Measurements from ENCODE around the gene PTPRD. TPM values are rescaled to one million over a fixed set of nuclear protein-coding genes. Genes with fewer than 3 reads are reported as not detected.

The PTPRD gene
- total RNA-seq, 1 experiment from 2014 or later, result not detected

DNA sequence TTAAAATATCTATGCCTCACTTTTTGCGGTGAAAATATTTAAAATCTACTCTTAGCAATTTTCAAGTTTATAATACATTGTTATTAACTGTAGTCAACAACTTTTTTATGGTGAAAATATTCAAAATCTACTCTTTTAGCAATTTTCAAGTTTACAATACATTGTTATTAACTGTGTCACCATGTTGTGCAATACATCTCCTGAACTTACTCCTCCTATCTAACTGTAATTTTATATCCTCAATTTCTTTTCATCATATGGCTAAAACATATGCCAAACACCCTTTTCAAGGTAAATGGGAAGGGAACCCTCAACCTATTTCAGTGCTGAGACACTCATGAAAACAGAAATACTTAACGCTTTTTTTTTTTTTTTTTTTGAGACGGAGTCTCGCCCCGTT is 1830.6 kb downstream of the PTPRD start:
- no peaks in the 10 kb centered on the region for H3K36me3 Mint-ChIP-seq (ENCODE audit: insufficient read depth, unreplicated experiment)
- ChIA-PET CTCF (no interaction called here), POLR2A (no interaction called here)
- no TSS peak for BruUV-seq (replicated peaks)
- no peak for DNase-seq (ENCODE audit: unreplicated experiment)
- H3K27me3 Mint-ChIP-seq (ENCODE audit: insufficient read depth, unreplicated experiment), result no peaks in the 10 kb centered on the region
- intact Hi-C loops (cut with micrococcal nuclease), result no loop called here
- no peaks in the 10 kb centered on the region for H3K9me3 Mint-ChIP-seq (ENCODE audit: unreplicated experiment)
- H3K27ac Mint-ChIP-seq (ENCODE audit: low read depth, unreplicated experiment), result no peak overlapping the region
- no peak overlapping the region for H3K4me3 Mint-ChIP-seq (ENCODE audit: unreplicated experiment)
- TF ChIP-seq, protein P1, sequence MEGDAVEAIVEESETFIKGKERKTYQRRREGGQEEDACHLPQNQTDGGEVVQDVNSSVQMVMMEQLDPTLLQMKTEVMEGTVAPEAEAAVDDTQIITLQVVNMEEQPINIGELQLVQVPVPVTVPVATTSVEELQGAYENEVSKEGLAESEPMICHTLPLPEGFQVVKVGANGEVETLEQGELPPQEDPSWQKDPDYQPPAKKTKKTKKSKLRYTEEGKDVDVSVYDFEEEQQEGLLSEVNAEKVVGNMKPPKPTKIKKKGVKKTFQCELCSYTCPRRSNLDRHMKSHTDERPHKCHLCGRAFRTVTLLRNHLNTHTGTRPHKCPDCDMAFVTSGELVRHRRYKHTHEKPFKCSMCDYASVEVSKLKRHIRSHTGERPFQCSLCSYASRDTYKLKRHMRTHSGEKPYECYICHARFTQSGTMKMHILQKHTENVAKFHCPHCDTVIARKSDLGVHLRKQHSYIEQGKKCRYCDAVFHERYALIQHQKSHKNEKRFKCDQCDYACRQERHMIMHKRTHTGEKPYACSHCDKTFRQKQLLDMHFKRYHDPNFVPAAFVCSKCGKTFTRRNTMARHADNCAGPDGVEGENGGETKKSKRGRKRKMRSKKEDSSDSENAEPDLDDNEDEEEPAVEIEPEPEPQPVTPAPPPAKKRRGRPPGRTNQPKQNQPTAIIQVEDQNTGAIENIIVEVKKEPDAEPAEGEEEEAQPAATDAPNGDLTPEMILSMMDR (IDR thresholded peaks at IDR 0.05; ENCODE audit: unreplicated experiment), result no peak
- peaks cover 5% of the 10 kb centered on the region for H3K4me1 Mint-ChIP-seq (ENCODE audit: insufficient read depth, unreplicated experiment)

DNA sequence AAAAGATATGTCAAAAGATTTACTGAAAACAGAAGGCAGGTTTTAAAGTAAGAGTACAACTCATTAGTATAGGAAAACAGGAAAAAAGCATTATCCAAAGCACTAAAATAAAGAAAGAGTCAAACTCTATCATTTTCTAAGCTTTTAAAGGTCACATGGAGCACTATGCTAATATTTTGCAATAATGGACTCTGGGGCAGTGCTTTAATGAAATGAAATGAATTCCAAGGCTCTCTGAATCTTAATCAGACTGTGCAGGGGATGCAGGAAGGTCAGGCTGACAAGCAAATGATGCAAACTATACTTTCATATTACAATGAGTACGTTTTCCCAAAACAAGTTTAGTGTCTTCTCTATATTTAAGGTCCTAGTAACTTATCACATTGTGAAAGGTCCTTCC is 1831.3 kb downstream of the PTPRD start:
- H3K9me3 Mint-ChIP-seq (ENCODE audit: unreplicated experiment), result no peaks in the 10 kb centered on the region
- no peak overlapping the region for H3K4me3 Mint-ChIP-seq (ENCODE audit: unreplicated experiment)
- CTCF ChIA-PET, result no interaction called here
- POLR2A ChIA-PET, result interaction anchor here (1.1 kb wide), 1 partner anchor 20 kb away, joined by 3 read pairs; no protein-coding TSS in a partner anchor
- no peak overlapping the region for H3K27ac Mint-ChIP-seq (ENCODE audit: low read depth, unreplicated experiment)
- TF ChIP-seq, protein P1 (IDR thresholded peaks at IDR 0.05; ENCODE audit: unreplicated experiment), result no peak
- BruUV-seq (replicated peaks), result no TSS peak
- no peaks in the 10 kb centered on the region for H3K27me3 Mint-ChIP-seq (ENCODE audit: insufficient read depth, unreplicated experiment)
- peaks cover 5% of the 10 kb centered on the region for H3K4me1 Mint-ChIP-seq (ENCODE audit: insufficient read depth, unreplicated experiment)
- intact Hi-C loops (cut with micrococcal nuclease), result no loop called here
- no peaks in the 10 kb centered on the region for H3K36me3 Mint-ChIP-seq (ENCODE audit: insufficient read depth, unreplicated experiment)
- DNase-seq (ENCODE audit: unreplicated experiment), result no peak

DNA sequence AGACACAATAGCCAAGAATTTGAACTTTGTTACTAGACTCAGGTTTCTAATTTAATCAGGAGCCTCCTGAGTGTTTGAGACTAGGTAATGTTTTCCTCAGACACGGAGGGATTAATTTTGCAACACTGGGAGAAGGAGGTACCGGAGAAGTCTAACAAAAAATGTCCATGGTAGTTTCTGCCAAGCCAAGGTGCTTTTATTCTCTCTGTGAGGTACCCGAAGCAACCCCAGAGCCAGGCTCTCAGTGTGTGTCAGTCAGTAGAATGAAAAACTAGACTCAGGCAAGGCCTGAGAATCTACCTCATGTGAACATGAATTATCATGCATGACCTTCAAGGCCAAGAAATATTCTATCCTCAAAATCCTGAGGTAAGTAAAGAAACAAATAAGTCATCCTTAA is 1832.4 kb downstream of the PTPRD start:
- H3K27ac Mint-ChIP-seq (ENCODE audit: low read depth, unreplicated experiment), result no peak overlapping the region
- TF ChIP-seq, protein P1 (IDR thresholded peaks at IDR 0.05; ENCODE audit: unreplicated experiment), result no peak
- no peaks in the 10 kb centered on the region for H3K36me3 Mint-ChIP-seq (ENCODE audit: insufficient read depth, unreplicated experiment)
- ChIA-PET POLR2A (interaction anchor here (1.1 kb wide), 1 partner anchor 21 kb away, joined by 3 read pairs; no protein-coding TSS in a partner anchor), CTCF (no interaction called here)
- no peaks in the 10 kb centered on the region for H3K27me3 Mint-ChIP-seq (ENCODE audit: insufficient read depth, unreplicated experiment)
- no peak for DNase-seq (ENCODE audit: unreplicated experiment)
- no peaks in the 10 kb centered on the region for H3K9me3 Mint-ChIP-seq (ENCODE audit: unreplicated experiment)
- H3K4me1 Mint-ChIP-seq (ENCODE audit: insufficient read depth, unreplicated experiment), result peaks cover 5% of the 10 kb centered on the region
- H3K4me3 Mint-ChIP-seq (ENCODE audit: unreplicated experiment), result no peak overlapping the region
- intact Hi-C loops (cut with micrococcal nuclease), result no loop called here
- no TSS peak for BruUV-seq (replicated peaks)

DNA sequence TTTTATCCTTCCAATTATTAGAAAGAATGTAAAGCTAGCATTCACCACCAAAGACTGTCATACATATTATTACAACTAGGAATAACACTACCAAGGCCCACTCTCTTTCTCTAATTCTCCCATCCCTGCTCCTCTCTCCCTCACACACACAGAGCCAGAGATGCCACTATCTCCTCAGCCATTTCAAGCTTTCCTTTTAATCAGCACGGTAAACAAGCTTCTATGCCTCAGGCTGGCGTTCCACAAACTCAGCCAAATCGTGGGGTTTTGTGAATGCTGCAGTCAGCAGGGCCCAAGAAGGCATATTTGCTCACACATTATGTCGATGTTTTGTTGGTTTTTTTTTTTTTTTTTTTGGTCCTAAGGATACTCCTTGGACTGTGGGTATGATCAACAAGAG is 1833.3 kb downstream of the PTPRD start:
- Mint-ChIP-seq H3K27me3 (ENCODE audit: insufficient read depth, unreplicated experiment) (no peaks in the 10 kb centered on the region), H3K9me3 (ENCODE audit: unreplicated experiment) (no peaks in the 10 kb centered on the region), H3K4me1 (ENCODE audit: insufficient read depth, unreplicated experiment) (peaks cover 5% of the 10 kb centered on the region), H3K36me3 (ENCODE audit: insufficient read depth, unreplicated experiment) (no peaks in the 10 kb centered on the region), H3K4me3 (ENCODE audit: unreplicated experiment) (no peak overlapping the region), H3K27ac (ENCODE audit: low read depth, unreplicated experiment) (no peak overlapping the region)
- POLR2A ChIA-PET, result interaction anchor here (1.3 kb wide), 1 partner anchor 9 kb away, joined by 4 read pairs; no protein-coding TSS in a partner anchor
- TF ChIP-seq, protein P1 (IDR thresholded peaks at IDR 0.05; ENCODE audit: unreplicated experiment), result no peak
- no TSS peak for BruUV-seq (replicated peaks)
- intact Hi-C loops (cut with micrococcal nuclease), result no loop called here
- DNase-seq (ENCODE audit: unreplicated experiment), result no peak
- CTCF ChIA-PET, result interaction anchor here (0.9 kb wide), 1 partner anchor 18 kb away, joined by 3 read pairs; no protein-coding TSS in a partner anchor
